DMS53 treated with DMSO at 0.1 percent for 48 hours (cell line): ENCODE results near the gene ID4.
A peak's percentile ranks its signal among the peaks of the same experiment; 100 is the strongest.

ENCODE experiments used
- DNase-seq: peaks from one replicate; lab custom pipeline; 2025; ENCODE audit not compliant: unreplicated experiment; lab: John Stamatoyannopoulos, UW

Gene ID4

DNA sequence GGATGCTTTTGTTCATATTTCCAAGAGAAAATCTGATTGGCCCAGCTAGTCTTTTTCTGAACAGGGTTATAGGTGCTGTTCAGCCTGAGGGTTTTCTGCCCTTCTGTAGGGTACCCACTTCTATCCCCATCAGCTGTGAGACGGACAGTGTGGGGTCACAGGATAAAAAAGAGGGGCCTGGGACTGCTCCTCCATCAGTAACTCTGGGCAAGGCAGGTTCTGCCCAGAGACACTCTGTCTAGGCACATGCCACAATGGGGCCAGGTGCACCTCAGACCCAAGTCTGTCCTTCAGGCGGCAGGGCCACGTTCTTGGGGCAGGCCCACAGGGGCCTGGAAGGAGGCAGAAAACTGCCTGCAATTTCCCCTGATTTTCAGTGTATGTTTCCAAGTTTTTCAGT, 20.0 kb downstream of the ID4 start:
- DNase-seq = no peak

DNA sequence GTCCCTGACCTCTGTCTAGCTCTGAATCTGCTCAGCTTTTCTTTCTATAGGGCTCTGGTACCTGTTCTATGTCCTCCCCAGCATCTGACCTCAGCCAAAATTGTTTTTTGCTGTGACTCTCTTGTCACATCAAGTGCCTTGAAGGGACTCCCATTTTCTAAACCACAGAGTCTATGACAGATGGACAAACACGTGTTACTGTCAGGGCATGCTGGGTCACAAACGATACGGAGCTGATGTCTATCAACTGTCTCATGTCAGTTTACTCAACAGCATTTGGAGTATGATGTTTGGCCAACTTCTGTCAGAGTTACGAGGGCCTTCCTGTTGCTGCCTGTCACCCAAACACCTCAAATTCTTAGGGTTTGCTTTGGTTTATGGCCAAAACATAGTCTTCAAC, 20.5 kb downstream of the ID4 start:
- no peak for DNase-seq

DNA sequence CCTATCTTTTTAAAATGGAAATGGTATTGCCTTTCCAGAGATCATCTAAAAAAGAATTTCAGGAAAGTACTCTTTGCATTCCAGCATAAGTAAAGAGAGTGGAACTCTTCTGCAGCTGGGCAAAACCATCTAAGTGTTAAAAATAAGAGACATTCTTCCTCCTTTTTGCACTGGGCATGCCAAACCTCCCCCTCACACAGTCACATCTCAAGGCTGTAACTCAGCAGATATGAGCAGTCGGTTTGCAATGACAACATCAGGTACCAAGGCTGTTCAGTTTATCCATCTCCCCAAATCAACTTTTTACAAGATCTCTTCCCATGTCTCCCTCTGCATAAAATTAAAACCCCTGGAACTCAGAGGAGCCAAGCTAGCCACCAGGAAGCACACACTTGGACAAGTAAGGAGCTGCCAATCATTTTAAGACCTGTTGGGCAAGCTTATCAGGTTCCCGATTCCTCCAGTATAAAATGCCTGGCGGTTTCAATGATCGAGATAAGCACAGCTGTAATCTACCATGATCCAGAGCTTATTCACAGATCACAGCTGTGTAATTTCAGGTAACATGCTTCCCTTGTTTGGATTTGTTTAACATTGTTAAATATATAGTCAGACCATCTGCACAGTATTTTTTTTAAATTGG, 23.2 kb downstream of the ID4 start:
- DNase-seq = peak; percentile 83

DNA sequence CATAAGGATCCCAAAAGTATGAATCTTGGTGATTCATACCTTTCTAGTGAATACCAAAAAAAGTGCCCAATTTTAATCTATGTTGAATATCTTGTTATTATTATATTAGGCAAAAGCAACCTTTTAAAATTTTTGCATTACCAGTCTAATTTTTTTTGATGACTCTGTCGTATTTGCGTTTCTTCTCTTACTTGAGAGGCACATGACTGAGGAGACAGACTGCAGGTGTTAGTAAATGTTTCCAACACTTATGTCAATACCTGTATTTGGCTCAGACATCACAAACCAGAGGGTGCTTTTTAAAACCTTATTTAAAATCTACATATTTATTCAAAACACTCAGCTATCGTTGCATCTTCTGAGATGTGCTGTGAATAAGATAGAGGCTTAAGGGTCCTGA, 27.1 kb downstream of the ID4 start:
- DNase-seq = no peak

DNA sequence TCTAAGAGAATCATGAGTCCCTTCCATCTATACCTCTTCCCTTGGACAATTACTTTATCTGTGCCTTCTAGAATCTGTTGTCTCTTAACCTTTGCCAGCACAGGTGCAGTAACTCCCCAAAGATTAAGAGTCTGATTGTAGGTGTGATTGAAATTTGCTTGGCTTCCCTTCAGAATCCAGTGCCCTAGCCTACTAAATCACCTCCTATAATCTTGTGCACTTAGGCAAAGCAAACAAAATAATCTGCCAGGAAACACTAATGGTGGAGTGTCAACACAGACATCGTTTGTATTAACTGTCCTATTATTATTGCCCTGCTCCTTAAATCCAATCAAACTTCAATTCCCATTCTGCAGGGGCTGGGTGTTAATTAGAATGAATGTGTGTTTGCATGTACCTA, 28.0 kb downstream of the ID4 start:
- peak; percentile 14 for DNase-seq

DNA sequence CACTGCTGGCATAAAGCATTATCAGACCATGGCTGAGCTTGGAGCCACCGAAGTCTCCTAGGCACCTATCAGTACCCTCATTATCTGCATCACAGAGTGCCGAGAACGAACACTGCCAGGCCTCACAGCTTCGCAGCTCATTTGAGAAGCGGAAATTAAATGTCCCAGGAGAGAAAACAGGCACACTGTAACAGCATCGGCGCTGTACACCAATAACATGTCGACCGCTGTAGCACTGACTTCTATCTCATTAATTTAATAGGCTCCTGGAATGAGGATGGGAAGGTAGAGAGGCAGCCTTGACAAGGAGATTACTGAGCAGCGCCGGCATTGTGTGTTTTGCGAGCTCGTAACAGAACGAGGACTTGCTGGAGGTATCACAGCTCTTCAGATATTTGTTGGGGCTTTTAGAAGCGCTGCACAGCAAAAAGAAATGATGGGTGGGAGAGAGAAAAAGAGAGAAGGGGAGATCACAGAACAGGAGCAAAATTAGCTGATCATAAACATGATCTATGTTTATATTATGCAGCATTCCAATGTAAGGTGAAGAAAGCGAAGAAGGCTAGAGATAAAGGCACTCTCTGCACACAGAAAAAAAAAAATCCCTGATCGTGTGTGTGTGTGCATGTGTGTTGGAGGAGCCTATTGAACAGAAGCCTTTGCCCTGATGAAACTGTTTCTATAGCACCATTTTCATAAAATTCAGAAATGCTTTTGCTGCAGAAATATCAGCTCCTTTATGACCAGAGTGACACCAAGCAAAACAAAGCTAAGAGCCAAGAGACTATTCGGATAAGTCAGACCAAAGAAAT, 29.2 kb downstream of the ID4 start:
- DNase-seq = no peak

DNA sequence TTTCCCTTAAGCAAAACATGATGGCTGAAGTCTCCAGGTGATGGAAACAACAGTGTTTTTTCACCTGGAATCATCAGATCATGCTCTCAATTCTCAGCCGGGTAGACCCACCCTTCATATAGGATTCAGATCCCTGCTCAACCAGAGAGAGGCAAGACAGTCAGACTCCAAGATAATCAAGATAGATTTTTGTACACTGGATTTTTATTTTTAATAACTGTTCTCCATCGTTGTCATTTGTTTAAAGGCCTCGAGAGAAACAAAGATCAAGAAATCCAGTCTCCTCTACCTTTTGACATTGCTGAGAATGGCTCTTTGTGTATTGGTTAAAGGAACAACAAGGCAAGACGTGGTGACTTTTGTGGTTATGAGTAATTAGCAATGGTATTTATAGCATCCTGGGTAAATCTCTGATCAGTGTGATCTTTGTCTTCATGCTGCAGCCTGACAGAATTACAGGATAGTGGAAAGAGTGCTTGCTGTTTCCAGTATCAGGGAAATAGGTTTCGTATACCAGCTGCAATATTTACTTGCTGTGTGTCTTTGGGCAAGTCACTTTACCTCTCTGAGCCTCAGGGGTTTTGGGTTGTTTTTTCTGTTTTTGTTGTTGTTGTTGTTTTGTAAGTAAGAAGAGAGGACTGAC, 29.9 kb downstream of the ID4 start:
- DNase-seq = no peak

DNA sequence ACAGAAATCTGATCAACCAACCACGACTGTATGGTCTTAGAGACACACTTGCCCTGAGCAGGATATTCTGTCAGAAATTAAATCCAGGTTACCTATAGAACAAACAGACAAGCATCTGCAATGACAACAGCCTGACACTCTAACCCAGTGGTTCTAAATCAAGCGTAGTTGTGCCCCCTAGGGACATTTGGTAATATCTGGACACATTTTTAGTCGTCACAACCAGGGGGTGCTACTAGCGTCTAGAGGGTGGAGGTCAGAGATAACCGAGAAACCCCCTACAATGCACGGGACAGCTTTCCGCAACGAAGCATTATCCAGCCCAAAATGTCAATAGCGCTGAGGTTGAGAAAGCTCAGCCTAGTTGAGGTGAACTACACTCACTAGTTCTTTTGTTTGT, 32.3 kb downstream of the ID4 start:
- DNase-seq = no peak

DNA sequence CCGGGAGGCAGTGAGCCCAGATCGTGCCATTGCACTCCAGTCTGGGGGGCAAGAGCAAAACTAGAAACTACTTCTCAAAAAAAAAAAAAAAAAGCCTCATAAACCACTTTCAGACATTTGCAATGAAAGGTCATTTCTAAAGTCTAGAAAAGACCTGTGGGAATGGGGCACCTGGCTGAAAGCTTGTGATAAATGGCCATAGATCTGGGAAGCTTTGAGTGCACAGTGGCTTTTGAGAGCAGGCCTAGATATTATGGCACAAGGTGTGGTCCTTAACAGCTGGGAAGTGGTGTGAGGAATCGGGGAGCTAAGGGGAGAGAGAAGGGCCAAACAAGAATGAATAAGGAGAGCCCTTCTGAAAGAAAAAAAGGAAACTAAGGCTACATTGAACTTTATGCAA, 33.2 kb downstream of the ID4 start:
- no peak for DNase-seq

DNA sequence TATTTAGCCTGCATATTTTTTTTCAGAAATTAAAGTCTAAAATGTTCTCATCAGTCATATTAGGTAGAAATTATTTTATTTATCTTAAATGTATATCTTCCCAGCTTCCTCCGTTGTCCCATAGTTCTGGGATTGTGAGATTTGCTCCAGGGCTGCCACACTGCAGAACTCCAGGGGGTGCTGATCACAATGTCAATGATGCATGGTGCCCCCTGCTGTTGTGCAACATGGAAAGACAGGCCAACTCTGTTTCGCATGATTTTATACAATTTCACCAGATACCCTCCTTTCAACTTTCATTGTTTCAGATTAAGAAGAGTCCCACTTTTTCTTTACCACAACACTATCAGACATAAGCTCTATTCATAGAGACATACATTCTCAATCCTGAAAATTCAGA, 35.9 kb downstream of the ID4 start:
- DNase-seq = no peak

DNA sequence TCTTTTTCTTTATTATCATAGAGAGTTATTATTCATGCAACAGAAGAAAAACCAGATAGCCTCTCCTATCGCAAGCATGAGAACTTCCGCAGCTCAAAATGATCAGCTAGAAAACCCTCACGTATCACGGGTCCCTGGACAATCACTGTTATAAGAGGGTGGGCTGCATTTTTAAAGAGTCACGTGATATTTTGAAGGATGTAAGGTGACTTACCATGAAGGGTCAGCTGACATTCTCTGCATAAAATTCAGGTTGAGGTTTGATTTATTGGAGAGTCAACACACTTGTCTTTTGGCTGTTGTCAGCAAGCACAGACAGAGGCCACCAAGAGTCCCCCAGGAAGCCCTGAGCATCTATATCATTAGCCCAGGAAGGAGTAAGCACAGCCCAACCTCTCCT, 39.5 kb downstream of the ID4 start:
- no peak for DNase-seq

DNA sequence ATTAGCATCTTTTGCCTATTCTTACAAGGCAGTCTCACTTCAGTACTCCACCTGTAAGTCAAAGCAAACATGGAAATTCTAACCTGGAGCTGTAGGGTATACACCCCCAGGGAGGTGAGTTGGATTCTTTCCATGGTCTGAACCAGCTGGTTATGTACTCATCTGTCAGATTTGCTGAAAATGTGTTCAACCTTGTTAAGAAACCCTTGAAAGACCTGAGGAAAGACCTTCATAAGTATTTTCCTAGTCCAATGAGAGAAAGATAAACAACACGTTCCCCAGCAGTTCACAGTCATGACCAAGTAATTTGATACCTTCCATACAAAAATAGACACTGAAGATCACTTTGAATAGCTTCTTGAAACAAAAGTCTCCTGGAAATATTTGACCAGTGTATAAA, 42.5 kb downstream of the ID4 start:
- peak; percentile 84 for DNase-seq

DNA sequence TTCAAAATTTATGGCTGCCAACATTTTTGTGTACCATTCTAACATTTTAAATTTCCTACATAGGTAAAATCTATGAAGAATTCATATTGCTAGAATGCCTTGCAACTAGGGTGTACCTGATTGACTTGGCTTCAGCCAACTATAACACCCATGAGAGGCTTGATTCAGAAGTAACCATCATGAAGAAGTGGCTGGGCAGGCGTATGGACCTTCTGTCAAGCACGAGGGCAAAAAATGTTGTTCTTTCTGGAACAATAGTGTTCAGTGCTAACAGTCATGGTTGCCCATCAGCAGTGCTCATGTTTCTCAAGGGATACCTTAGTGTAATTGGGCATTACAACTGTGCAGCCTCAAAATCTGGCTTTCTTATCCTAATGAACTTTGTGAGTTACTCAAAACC, 42.9 kb downstream of the ID4 start:
- peak; percentile 84 for DNase-seq

DNA sequence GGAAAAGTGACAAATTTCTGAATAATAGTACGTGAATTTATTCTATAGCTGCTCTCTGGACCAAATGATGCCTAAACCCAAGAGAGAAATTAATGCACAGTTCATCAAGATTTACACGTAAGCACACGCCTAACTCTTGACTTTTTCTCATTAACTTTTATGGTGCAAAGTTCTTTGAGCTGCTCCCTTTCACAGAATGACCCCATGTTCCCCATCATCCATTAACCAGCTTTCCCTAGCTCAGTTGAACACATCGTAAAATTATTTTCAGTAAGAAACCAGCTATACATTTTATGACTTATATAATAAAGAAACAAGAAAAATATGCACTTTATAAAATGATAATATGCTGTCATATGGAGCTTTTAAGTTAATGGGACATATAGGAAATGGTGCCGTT, 54.3 kb downstream of the ID4 start:
- no peak for DNase-seq
